Activated B cell treated with CpG ODN at 0.5 μM for 24 hours (primary cell): Measurements from ENCODE around the gene ANKRD61. TPM values are rescaled to one million over a fixed set of nuclear protein-coding genes. Genes with fewer than 3 reads are reported as not detected.
"Not testable (repeated sequence)": the region's sequence is repeated elsewhere in the genome, so short reads cannot be mapped to it uniquely, and the experiment has no call there.

Source experiments
- ATAC-seq: fragments of 200-7000 bp; cut with Tn5 transposase; one replicate; pipeline ENCODE4 v1.10.0; 2021; ENCODE audit warnings: low read depth, mild to moderate bottlenecking, moderate library complexity
- CTCF ChIA-PET: fragments of 350-600 bp; sonication (Branson Sonifier 250); formaldehyde crosslinking; loops from one replicate; lab custom pipeline; 2021; ENCODE audit warnings: antibody characterized with exemption; lab: Charles Lee
- POLR2A ChIA-PET: fragments of 350-600 bp; sonication (Branson Sonifier 250); formaldehyde crosslinking; loops from one replicate; lab custom pipeline; 2021; ENCODE audit warnings: antibody characterized with exemption; lab: Charles Lee
- DNase-seq: peaks from one replicate; pipeline ENCODE4 v3.0.0; 2022
- H3K27ac Mint-ChIP-seq: one replicate; pipeline ENCODE4 v1.8.0; 2020; ENCODE audit warnings: mixed read lengths
- H3K27me3 Mint-ChIP-seq: one replicate; pipeline ENCODE4 v1.8.0; 2021; ENCODE audit warnings: mixed read lengths
- H3K36me3 Mint-ChIP-seq: one replicate; pipeline ENCODE4 v1.8.0; 2021; ENCODE audit warnings: low read depth, mixed read lengths
- H3K4me1 Mint-ChIP-seq: one replicate; pipeline ENCODE4 v1.8.0; 2021; ENCODE audit warnings: mixed read lengths
- H3K4me3 Mint-ChIP-seq: one replicate; pipeline ENCODE4 v1.8.0; 2020; ENCODE audit warnings: mild to moderate bottlenecking, mixed read lengths
- H3K9me3 Mint-ChIP-seq: one replicate; pipeline ENCODE4 v1.8.0; 2020; ENCODE audit warnings: mixed read lengths
- intact Hi-C: fragments of 100-400 bp; cut with micrococcal nuclease; formaldehyde crosslinking; loops from one replicate; pipeline ENCODE4 v1.15.1; 2024
- total RNA-seq: library from RNA; stranded (reverse); gene quantifications from 2 replicates; pipeline ENCODE4 v1.2.3, GENCODE V29; 2022
- TF ChIP-seq, protein P1 (sequence below): fragments of 200-600 bp; IDR thresholded peaks from one replicate; pipeline ENCODE4 v1.8.0; 2022; ENCODE audit warnings: antibody characterized with exemption, mild to moderate bottlenecking

The ANKRD61 gene
- total RNA-seq, 1 donor from 2014 or later: not detected

DNA sequence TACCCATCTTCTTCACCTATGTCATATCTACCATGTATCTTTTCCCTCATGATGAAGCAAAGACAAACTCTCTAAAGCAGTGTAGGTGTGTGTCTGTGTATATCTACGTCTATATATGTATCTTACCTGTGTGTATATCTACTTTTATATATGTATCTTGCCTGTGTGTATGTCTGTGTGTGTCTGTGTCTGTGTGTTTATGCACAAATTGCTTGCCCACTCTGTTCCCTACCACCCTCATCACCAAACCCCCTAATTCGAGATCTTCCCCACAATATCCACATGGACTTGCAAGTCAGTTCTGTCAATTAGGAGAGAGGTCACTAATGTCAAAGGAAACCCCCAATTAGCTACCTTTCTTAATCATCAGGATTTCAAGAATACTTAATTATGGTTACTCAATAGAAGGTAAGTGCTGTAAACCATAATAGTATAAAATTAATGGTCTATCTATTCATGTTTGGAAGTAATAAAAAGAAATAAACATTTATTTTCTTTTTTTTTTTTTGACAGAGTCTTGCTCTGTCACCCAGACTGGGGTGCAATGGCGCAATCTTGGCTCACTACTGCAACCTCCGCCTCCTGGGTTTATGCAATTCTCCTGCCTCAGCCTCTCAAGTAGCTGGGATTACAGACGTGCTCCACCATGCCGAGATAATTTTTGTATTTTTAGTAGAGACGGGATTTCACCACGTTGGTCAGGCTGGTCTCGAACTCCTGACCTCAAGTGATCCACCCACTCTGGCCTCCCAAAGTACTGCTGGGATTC is 43.6 kb downstream of the ANKRD61 start:
- H3K4me3 Mint-ChIP-seq: no peak overlapping the region
- TF ChIP-seq, protein P1, sequence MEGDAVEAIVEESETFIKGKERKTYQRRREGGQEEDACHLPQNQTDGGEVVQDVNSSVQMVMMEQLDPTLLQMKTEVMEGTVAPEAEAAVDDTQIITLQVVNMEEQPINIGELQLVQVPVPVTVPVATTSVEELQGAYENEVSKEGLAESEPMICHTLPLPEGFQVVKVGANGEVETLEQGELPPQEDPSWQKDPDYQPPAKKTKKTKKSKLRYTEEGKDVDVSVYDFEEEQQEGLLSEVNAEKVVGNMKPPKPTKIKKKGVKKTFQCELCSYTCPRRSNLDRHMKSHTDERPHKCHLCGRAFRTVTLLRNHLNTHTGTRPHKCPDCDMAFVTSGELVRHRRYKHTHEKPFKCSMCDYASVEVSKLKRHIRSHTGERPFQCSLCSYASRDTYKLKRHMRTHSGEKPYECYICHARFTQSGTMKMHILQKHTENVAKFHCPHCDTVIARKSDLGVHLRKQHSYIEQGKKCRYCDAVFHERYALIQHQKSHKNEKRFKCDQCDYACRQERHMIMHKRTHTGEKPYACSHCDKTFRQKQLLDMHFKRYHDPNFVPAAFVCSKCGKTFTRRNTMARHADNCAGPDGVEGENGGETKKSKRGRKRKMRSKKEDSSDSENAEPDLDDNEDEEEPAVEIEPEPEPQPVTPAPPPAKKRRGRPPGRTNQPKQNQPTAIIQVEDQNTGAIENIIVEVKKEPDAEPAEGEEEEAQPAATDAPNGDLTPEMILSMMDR: no peak
- intact Hi-C loops: no loop called here
- H3K27ac Mint-ChIP-seq: no peak overlapping the region
- ChIA-PET CTCF (no interaction called here), POLR2A (interaction anchor here (0.6 kb wide), 1 partner anchor 377 kb away, joined by 3 read pairs; no protein-coding TSS in a partner anchor)
- peaks cover 19% of the 10 kb centered on the region for H3K4me1 Mint-ChIP-seq
- no peak for DNase-seq
- no peaks in the 10 kb centered on the region for H3K27me3 Mint-ChIP-seq
- no peak for ATAC-seq
- no peaks in the 10 kb centered on the region for H3K9me3 Mint-ChIP-seq
- no peaks in the 10 kb centered on the region for H3K36me3 Mint-ChIP-seq

GRCh38 chr7:6078548-6078947 is 47.4 kb downstream of the ANKRD61 start:
- Mint-ChIP-seq H3K4me3 (no peak overlapping the region), H3K36me3 (no peaks in the 10 kb centered on the region)

GRCh38 chr7:6083047-6083446 is 51.9 kb downstream of the ANKRD61 start:
- ATAC-seq, H3K36me3 Mint-ChIP-seq, H3K27ac Mint-ChIP-seq, intact Hi-C loops, H3K4me3 Mint-ChIP-seq, DNase-seq, H3K9me3 Mint-ChIP-seq, CTCF ChIA-PET, H3K27me3 Mint-ChIP-seq: not testable (repeated sequence)
- peaks cover 16% of the 10 kb centered on the region for H3K4me1 Mint-ChIP-seq
- POLR2A ChIA-PET: interaction anchor here (0.6 kb wide), 1 partner anchor 295 kb away, joined by 6 read pairs; no protein-coding TSS in a partner anchor

More at GRCh38 chr7:6078548-6078947, 47.4 kb downstream of the ANKRD61 start:
- Mint-ChIP-seq H3K27me3 (no peaks in the 10 kb centered on the region), H3K4me1 (peaks cover 16% of the 10 kb centered on the region), H3K27ac (no peak overlapping the region), H3K9me3 (no peaks in the 10 kb centered on the region)
- TF ChIP-seq, protein P1: no peak
- ATAC-seq (no peak), DNase-seq (no peak)
- CTCF ChIA-PET: no interaction called here
- intact Hi-C loops: no loop called here
- POLR2A ChIA-PET: no interaction called here

Other genes with a start within 250 kb of the ANKRD61 start
- gene RNF216, start 249.7 kb upstream of the ANKRD61 start, total RNA-seq: 49.4 and 58.4 TPM in 2 replicates
- gene OCM, start 150.6 kb upstream of the ANKRD61 start, total RNA-seq: not detected in 2 replicates
- 81.7 and 85.3 TPM in 2 replicates for gene CCZ1, start 132.6 kb upstream of the ANKRD61 start, total RNA-seq
- gene RSPH10B, start 60.7 kb upstream of the ANKRD61 start, total RNA-seq: not detected in 2 replicates
- gene PMS2, start 22.3 kb upstream of the ANKRD61 start, total RNA-seq: 16.0 and 25.7 TPM in 2 replicates
- gene AIMP2, start 22.1 kb upstream of the ANKRD61 start, total RNA-seq: 37.1 and 37.8 TPM in 2 replicates
- gene EIF2AK1, start 27.8 kb downstream of the ANKRD61 start, total RNA-seq: 82.0 and 85.7 TPM in 2 replicates
- 10.4 and 13.3 TPM in 2 replicates for gene USP42, start 73.6 kb downstream of the ANKRD61 start, total RNA-seq
- 2.6 and 3.6 TPM in 2 replicates for gene CYTH3, start 241.2 kb downstream of the ANKRD61 start, total RNA-seq